Posterior cingulate gyrus (tissue), 11 donors: Measurements from ENCODE around the gene LIMS2.

ENCODE experiments used
- DNase-seq, 10 donors: peaks; one replicate each; pipeline versions ENCODE4 v3.0.0 to v3.0.0-alpha.2; 2020 to 2021; ENCODE audit warnings: mixed read lengths in 3 of 10
- intact Hi-C: fragments of 100-400 bp; cut with DNase I; formaldehyde crosslinking; loops from one replicate; pipeline ENCODE4 v1.15.1; 2023

The LIMS2 gene

GRCh38 chr2:127611076-127611925, 64.0 kb downstream of the LIMS2 start:
- peak in 1 of 10 donors; percentile 25 for DNase-seq
- intact Hi-C loops = no loop called here

- intact Hi-C loops = no loop called here
- peak in 1 of 10 donors; percentile 22 for DNase-seq
These were observed 64.8 kb downstream of the LIMS2 start for GRCh38 chr2:127610561-127610960.

GRCh38 chr2:127609818-127610217, 65.5 kb downstream of the LIMS2 start:
- DNase-seq = peak in 2 of 10 donors; percentile 69 to 74
- intact Hi-C loops = no loop called here

- peak in 2 of 10 donors; percentile 52 to 78 for DNase-seq
- intact Hi-C loops = no loop called here
These were observed 66.1 kb downstream of the LIMS2 start for GRCh38 chr2:127609031-127609751.

- intact Hi-C loops = no loop called here
These were observed 67.0 kb downstream of the LIMS2 start for GRCh38 chr2:127608061-127609030.

GRCh38 chr2:127607399-127607908, 67.9 kb downstream of the LIMS2 start:
- intact Hi-C loops = no loop called here
- peak in 2 of 10 donors; percentile 24 to 54 for DNase-seq

More at GRCh38 chr2:127608061-127609030, 67.0 kb downstream of the LIMS2 start:
- peak in 2 of 10 donors; percentile 65 to 76 for DNase-seq

GRCh38 chr2:127606625-127607398, 68.5 kb downstream of the LIMS2 start:
- intact Hi-C loops = no loop called here
- peak in 2 of 10 donors; percentile 68 for DNase-seq

GRCh38 chr2:127605691-127606263, 69.6 kb downstream of the LIMS2 start:
- intact Hi-C loops = no loop called here
- DNase-seq = peak in 2 of 10 donors; percentile 38 to 54

GRCh38 chr2:127604986-127605385, 70.3 kb downstream of the LIMS2 start:
- peak in 2 of 10 donors; percentile 30 to 35 for DNase-seq
- intact Hi-C loops = no loop called here

GRCh38 chr2:127599211-127599610, 76.1 kb downstream of the LIMS2 start:
- DNase-seq = no peak
- intact Hi-C loops = no loop called here

GRCh38 chr2:127598711-127599110, 76.6 kb downstream of the LIMS2 start:
- DNase-seq = no peak
- intact Hi-C loops = no loop called here

- DNase-seq = no peak
- intact Hi-C loops = no loop called here
These were observed 77.3 kb downstream of the LIMS2 start for GRCh38 chr2:127597984-127598380.

GRCh38 chr2:127597046-127597983, 78.0 kb downstream of the LIMS2 start:
- intact Hi-C loops = no loop called here

GRCh38 chr2:127596311-127597045, 78.9 kb downstream of the LIMS2 start:
- intact Hi-C loops = no loop called here
- peak in 2 of 10 donors; percentile 67 to 71 for DNase-seq

More at GRCh38 chr2:127597046-127597983, 78.0 kb downstream of the LIMS2 start:
- DNase-seq = peak in 2 of 10 donors; percentile 25 to 40

- peak in 2 of 10 donors; percentile 49 to 66 for DNase-seq
- intact Hi-C loops = loop anchor here (5.0 kb wide), 1 partner anchor 103 kb away; no protein-coding TSS in a partner anchor
These were observed 81.2 kb downstream of the LIMS2 start for GRCh38 chr2:127594116-127594591.

- DNase-seq = peak in 2 of 10 donors; percentile 77 to 80
- intact Hi-C loops = loop anchor here (5.0 kb wide), 1 partner anchor 104 kb away; no protein-coding TSS in a partner anchor
These were observed 81.9 kb downstream of the LIMS2 start for GRCh38 chr2:127593228-127594115.
